HCT116 (cell line): ENCODE results near the gene LYPD8. TPM values are rescaled to one million over a fixed set of nuclear protein-coding genes. Genes with fewer than 3 reads are reported as not detected.

Source experiments
- ATAC-seq: fragments of 200-7000 bp; cut with Tn5 transposase; 2 replicates; pipeline ENCODE4 v1.9.1; 2020; ENCODE audit warnings: mild to moderate bottlenecking, moderate library complexity
- BruUV-seq: library from RNA; stranded (reverse); fragments of 400-500 nt; replicated peaks from 2 replicates; lab custom pipeline; 2021; lab: Mats Ljungman, UMichigan
- CTCF ChIA-PET: fragments of 300-600 bp; sonication (Branson Sonifier 250); formaldehyde crosslinking; loops from one replicate; lab custom pipeline; 2021; ENCODE audit warnings: antibody characterized with exemption; lab: Charles Lee
- POLR2A ChIA-PET: fragments of 300-600, 350-600 bp; sonication (Branson Sonifier 250); formaldehyde crosslinking; loops from one replicate; lab custom pipeline; 2021; ENCODE audit warnings: antibody characterized with exemption; lab: Charles Lee
- RAD21 ChIA-PET, 2 experiments: fragments of 300-600 bp; sonication (Branson Sonifier 250); formaldehyde crosslinking; loops; one replicate each; lab custom pipeline; 2023; ENCODE audit warnings: low total read pairs in 2 of 2; ENCODE audit not compliant: uncharacterized antibody in 2 of 2, unreplicated experiment in 2 of 2, low non-redundant PET in 1 of 2; lab: Charles Lee
- DNase-seq: peaks from one replicate; pipeline ENCODE4 v3.0.0-alpha.2; 2010; ENCODE audit warnings: low read depth, low spot score
- H2AFZ ChIP-seq: fragments of 200-600 bp; shearing (Covaris generic), sonication (generic); 2 replicates; pipeline ENCODE4 v1.6.1; 2017; ENCODE audit warnings: low read depth, mixed run types, mixed read lengths, antibody characterized with exemption, low read length; ENCODE audit not compliant: poor library complexity, severe bottlenecking
- H3K27ac ChIP-seq: 2 replicates; pipeline ENCODE4 v1.5.1; 2012; ENCODE audit warnings: low read depth, low read length
- H3K27me3 ChIP-seq: fragments of 200-600 bp; sonication (generic); 2 replicates; pipeline ENCODE4 v1.6.1; 2016; ENCODE audit warnings: mixed run types, low read length, mixed read lengths; ENCODE audit not compliant: insufficient read depth
- H3K36me3 ChIP-seq, 2 experiments: fragments of 200-500 bp in 1 of 2; fragments of 200-600 bp in 1 of 2; sonication (Bioruptor generic) in 1 of 2; sonication (generic) in 1 of 2; 2 replicates each; pipeline versions ENCODE4 v1.5.1 to v1.6.1; 2014 to 2016; ENCODE audit warnings: low read length in 2 of 2, inconsistent platforms in 1 of 2, mixed read lengths in 1 of 2, mixed run types in 1 of 2; ENCODE audit not compliant: insufficient read depth in 2 of 2, control insufficient read depth in 1 of 2
- H3K4me1 ChIP-seq, 2 experiments: fragments of 200-600 bp in 1 of 2; sonication (generic) in 1 of 2; 2 replicates each; pipeline versions ENCODE4 v1.5.1 to v1.6.1; 2012 to 2017; ENCODE audit warnings: low read length in 2 of 2, inconsistent platforms in 1 of 2, mild to moderate bottlenecking in 1 of 2, mixed read lengths in 1 of 2, mixed run types in 1 of 2, moderate library complexity in 1 of 2; ENCODE audit not compliant: insufficient read depth in 2 of 2, control insufficient read depth in 1 of 2
- H3K4me2 ChIP-seq: fragments of 200-600 bp; sonication (generic); 2 replicates; pipeline ENCODE4 v1.6.1; 2017; ENCODE audit warnings: mixed run types, low read length, mixed read lengths
- H3K4me3 ChIP-seq, 2 experiments: fragments of 200-600 bp in 1 of 2; sonication (generic) in 1 of 2; replicated peaks in 1 of 2; 2 replicates each; pipeline ENCODE4 v1.5.1; 2011 to 2016; ENCODE audit warnings: low read length in 2 of 2, control low read depth in 1 of 2, low read depth in 1 of 2, mild to moderate bottlenecking in 1 of 2, mixed read lengths in 1 of 2, mixed run types in 1 of 2
- H3K79me2 ChIP-seq: fragments of 200-600 bp; sonication (generic); 2 replicates; pipeline ENCODE4 v1.6.1; 2017; ENCODE audit warnings: mild to moderate bottlenecking, mixed run types, low read length, moderate library complexity, mixed read lengths; ENCODE audit not compliant: insufficient read depth
- H3K9ac ChIP-seq: fragments of 200-600 bp; sonication (generic); 2 replicates; pipeline ENCODE4 v1.6.1; 2016; ENCODE audit warnings: low read length, mixed read lengths
- H3K9me2 ChIP-seq: fragments of 200-600 bp; sonication (generic), shearing (Covaris generic); 2 replicates; pipeline ENCODE4 v1.6.1; 2017; ENCODE audit warnings: mixed run types, mild to moderate bottlenecking, moderate library complexity; ENCODE audit not compliant: insufficient read depth
- H3K9me3 ChIP-seq, 2 experiments: fragments of 200-500 bp in 1 of 2; fragments of 200-600 bp in 1 of 2; sonication (Bioruptor generic) in 1 of 2; sonication (generic) in 1 of 2; 2 replicates each; pipeline ENCODE4 v1.6.1; 2014 to 2017; ENCODE audit warnings: low read length in 2 of 2, mixed read lengths in 2 of 2, inconsistent platforms in 1 of 2, low read depth in 1 of 2, mild to moderate bottlenecking in 1 of 2, mixed run types in 1 of 2, moderate library complexity in 1 of 2; ENCODE audit not compliant: control insufficient read depth in 1 of 2, insufficient read depth in 1 of 2
- H4K20me1 ChIP-seq: fragments of 200-600 bp; sonication (generic), shearing (Covaris generic); 2 replicates; pipeline ENCODE4 v1.6.1; 2017; ENCODE audit warnings: mixed run types, mild to moderate bottlenecking, moderate library complexity; ENCODE audit not compliant: insufficient read depth
- ATF3 ChIP-seq: IDR thresholded peaks from 2 replicates; pipeline ENCODE4 v1.6.1; 2012
- CBX3 ChIP-seq: IDR thresholded peaks from 2 replicates; pipeline ENCODE4 v1.6.1; 2012; ENCODE audit warnings: low read depth
- CEBPB ChIP-seq: IDR thresholded peaks from 2 replicates; pipeline ENCODE4 v1.6.1; 2012; ENCODE audit warnings: low read depth
- CTCF ChIP-seq, 3 experiments: fragments of 200-600 bp in 1 of 3; sonication (generic) in 1 of 3; IDR thresholded peaks in 2 of 3; conservative IDR thresholded peaks in 1 of 3; 2 replicates each; pipeline ENCODE4 v1.5.1; 2012 to 2017; ENCODE audit warnings: low read depth in 2 of 3, low read length in 2 of 3, antibody characterized with exemption in 1 of 3, borderline replicate concordance in 1 of 3, control low read depth in 1 of 3, mild to moderate bottlenecking in 1 of 3, mixed read lengths in 1 of 3, mixed run types in 1 of 3, moderate library complexity in 1 of 3; ENCODE audit not compliant: insufficient read depth in 1 of 3
- EGR1 ChIP-seq: IDR thresholded peaks from 2 replicates; pipeline ENCODE4 v1.6.1; 2012; ENCODE audit warnings: low read depth
- ELF1 ChIP-seq: IDR thresholded peaks from 2 replicates; pipeline ENCODE4 v1.6.1; 2012; ENCODE audit warnings: low read depth, borderline replicate concordance
- EZH2 ChIP-seq: fragments of 200-600 bp; sonication (generic); IDR thresholded peaks from 2 replicates; pipeline ENCODE4 v1.6.1; 2017; ENCODE audit warnings: antibody characterized with exemption, mixed run types
- EZH2phosphoT487 ChIP-seq: fragments of 200-600 bp; IDR thresholded peaks from 2 replicates; pipeline ENCODE4 v1.6.1; 2018; ENCODE audit warnings: antibody characterized with exemption, borderline replicate concordance
- FOSL1 ChIP-seq: IDR thresholded peaks from 2 replicates; pipeline ENCODE4 v1.6.1; 2012; ENCODE audit warnings: low read depth
- POLR2A ChIP-seq: IDR thresholded peaks from 2 replicates; pipeline ENCODE4 v1.7.0; 2011; ENCODE audit warnings: borderline replicate concordance; ENCODE audit not compliant: insufficient read depth, insufficient read length; ENCODE audit errors: extremely low read depth
- POLR2AphosphoS5 ChIP-seq: IDR thresholded peaks from 2 replicates; pipeline ENCODE4 v1.6.1; 2011; ENCODE audit warnings: mild to moderate bottlenecking, low read depth, low read length, moderate library complexity
- RAD21 ChIP-seq: IDR thresholded peaks from 2 replicates; pipeline ENCODE4 v1.6.1; 2012; ENCODE audit warnings: low read depth, mild to moderate bottlenecking
- SRF ChIP-seq: IDR thresholded peaks from 2 replicates; pipeline ENCODE4 v1.6.1; 2012; ENCODE audit warnings: low read depth
- TCF7L2 ChIP-seq: IDR thresholded peaks from 2 replicates; pipeline ENCODE4 v1.7.0; 2011; ENCODE audit warnings: borderline replicate concordance, inconsistent platforms; ENCODE audit not compliant: insufficient read depth, insufficient read length; ENCODE audit errors: extremely low read depth
- YY1 ChIP-seq: IDR thresholded peaks from 2 replicates; pipeline ENCODE4 v1.6.1; 2011; ENCODE audit warnings: low read length, low read depth, moderate library complexity, mild to moderate bottlenecking; ENCODE audit not compliant: insufficient replicate concordance; ENCODE audit errors: extremely low read depth
- ZBTB33 ChIP-seq: IDR thresholded peaks from 2 replicates; pipeline ENCODE4 v1.6.1; 2011; ENCODE audit warnings: mild to moderate bottlenecking, low read length, moderate library complexity; ENCODE audit not compliant: insufficient replicate concordance; ENCODE audit errors: extremely low read depth
- ZFX ChIP-seq: fragments of 450-650 bp; IDR thresholded peaks from 2 replicates; pipeline ENCODE4 v1.6.1; 2017
- ZNF274 ChIP-seq: fragments of 200-500 bp; sonication (Bioruptor generic); IDR thresholded peaks from 2 replicates; pipeline ENCODE4 v1.6.1; 2014; ENCODE audit warnings: mild to moderate bottlenecking, low read depth, low read length, inconsistent platforms
- intact Hi-C: fragments of 100-400 bp; cut with micrococcal nuclease; formaldehyde crosslinking; loops from 2 replicates; pipeline ENCODE4 v1.10.0; 2022
- total RNA-seq: library from RNA; stranded (reverse); gene quantifications from one replicate; pipeline ENCODE4 v1.2.1, GENCODE V29; 2021; ENCODE audit not compliant: unreplicated experiment
- TF ChIP-seq, protein P1 (sequence below): IDR thresholded peaks from 2 replicates; pipeline ENCODE4 v1.6.1; 2012

Gene LYPD8
- total RNA-seq, 1 experiment from 2014 or later = not detected

DNA sequence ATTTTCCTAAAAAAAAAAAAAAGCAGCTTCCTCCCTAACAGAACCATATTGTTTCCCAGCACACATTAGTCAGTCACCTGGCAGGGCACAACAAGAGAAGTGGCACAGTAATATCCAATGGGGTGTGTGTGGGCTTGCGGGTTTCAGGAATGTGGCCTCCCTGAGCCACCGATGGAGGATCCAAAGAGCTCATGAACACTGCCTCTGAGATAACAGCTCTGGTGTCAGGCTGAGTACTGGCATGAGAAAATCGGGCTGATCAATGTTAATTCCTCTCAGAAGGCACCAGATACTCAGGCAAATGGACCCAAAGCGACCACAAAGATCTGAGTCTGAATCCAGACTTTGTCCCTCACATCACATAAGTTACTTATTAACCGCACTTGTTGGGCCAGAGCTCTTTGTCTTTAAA lies 2.2 kb upstream of the LYPD8 start:
- RAD21 ChIA-PET = no interaction called here
- Histone ChIP-seq H3K4me1 (no peaks in the 10 kb centered on the region), H3K79me2 (no peaks in the 10 kb centered on the region), H2AFZ (no peak overlapping the region), H3K4me3 (no peak overlapping the region), H3K9me3 (peaks cover 0 to 11% of the 10 kb centered on the region in 2 experiments; a peak in 1 of 4 replicates), H3K4me2 (no peak overlapping the region), H3K27ac (no peak overlapping the region), H3K36me3 (no peaks in the 10 kb centered on the region), H3K9ac (no peak overlapping the region), H3K9me2 (no peaks in the 10 kb centered on the region), H4K20me1 (no peaks in the 10 kb centered on the region), H3K27me3 (no peaks in the 10 kb centered on the region)
- intact Hi-C loops = no loop called here
- DNase-seq (no peak), ATAC-seq (no peak)
- POLR2A ChIA-PET = no interaction called here
- CTCF ChIA-PET = no interaction called here
- TF ChIP-seq RAD21 = no peak
- TF ChIP-seq EZH2 = no peak
- no peak for TF ChIP-seq EGR1
- TF ChIP-seq ATF3 = no peak
- no peak for TF ChIP-seq YY1
- no TSS peak for BruUV-seq

- Histone ChIP-seq H3K9me2 (no peaks in the 10 kb centered on the region), H3K4me2 (no peak overlapping the region), H3K4me1 (no peaks in the 10 kb centered on the region), H3K36me3 (no peaks in the 10 kb centered on the region), H2AFZ (no peak overlapping the region), H3K4me3 (no peak overlapping the region), H3K27me3 (no peaks in the 10 kb centered on the region), H3K27ac (no peak overlapping the region), H4K20me1 (no peaks in the 10 kb centered on the region), H3K9ac (no peak overlapping the region), H3K79me2 (no peaks in the 10 kb centered on the region), H3K9me3 (peaks cover 0 to 11% of the 10 kb centered on the region in 2 experiments; a peak in 1 of 4 replicates)
- ChIA-PET RAD21 (no interaction called here), CTCF (no interaction called here), POLR2A (no interaction called here)
- no TSS peak for BruUV-seq
- DNase-seq (no peak), ATAC-seq (no peak)
- intact Hi-C loops = no loop called here
- TF ChIP-seq SRF (no peak), POLR2A (no peak), ZNF274 (no peak), CTCF (IDR thresholded peaks at IDR 0.05 in 2 of 3, conservative IDR thresholded peaks at IDR 0.05 in 1 of 3; ENCODE audit: borderline replicate concordance in 1 of 3, insufficient read depth in 1 of 3, low read depth in 2 of 3, low read length in 2 of 3) (no peak), ZBTB33 (no peak), POLR2AphosphoS5 (no peak), TCF7L2 (no peak), CEBPB (no peak), FOSL1 (no peak), RAD21 (no peak), ZFX (no peak), EZH2phosphoT487 (no peak), ELF1 (no peak), EZH2 (no peak), CBX3 (no peak), EGR1 (no peak)
- TF ChIP-seq, protein P1, sequence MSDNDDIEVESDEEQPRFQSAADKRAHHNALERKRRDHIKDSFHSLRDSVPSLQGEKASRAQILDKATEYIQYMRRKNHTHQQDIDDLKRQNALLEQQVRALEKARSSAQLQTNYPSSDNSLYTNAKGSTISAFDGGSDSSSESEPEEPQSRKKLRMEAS = no peak
Observed at GRCh38 chr1:248756636-248757035, 1.1 kb upstream of the LYPD8 start.
